HG02840 (cell line): Measurements from ENCODE around the gene PTGER1.
"Not testable (repeated sequence)": the region's sequence is repeated elsewhere in the genome, so short reads cannot be mapped to it uniquely, and the experiment has no call there.

Source experiments
- ATAC-seq: cut with Tn5 transposase; IDR thresholded peaks from one replicate; pipeline ENCODE4 v1.9.1; 2021; ENCODE audit warnings: mild to moderate bottlenecking, moderate library complexity, moderate number of reproducible peaks; ENCODE audit not compliant: unreplicated experiment, low FRiP score

PTGER1 gene

GRCh38 chr19:14476673-14477401, 1.7 kb upstream of the PTGER1 start:
- no peak for ATAC-seq

GRCh38 chr19:14476327-14476672, 1.1 kb upstream of the PTGER1 start:
- ATAC-seq = no peak

GRCh38 chr19:14474827-14475226, 327 bp downstream of the PTGER1 start:
- ATAC-seq = no peak

- no peak for ATAC-seq
Observed at GRCh38 chr19:14473978-14474578, 1.1 kb downstream of the PTGER1 start.

- no peak for ATAC-seq
Observed at GRCh38 chr19:14473073-14473977, 1.8 kb downstream of the PTGER1 start.

- ATAC-seq = no peak
Observed at GRCh38 chr19:14472202-14472938, 2.8 kb downstream of the PTGER1 start.

- ATAC-seq = no peak
Observed at GRCh38 chr19:14471436-14472187, 3.5 kb downstream of the PTGER1 start.

- no peak for ATAC-seq
Observed at GRCh38 chr19:14470031-14470876, 4.9 kb downstream of the PTGER1 start.

GRCh38 chr19:14467816-14468215, 7.3 kb downstream of the PTGER1 start:
- ATAC-seq = no peak

GRCh38 chr19:14467391-14467790, 7.8 kb downstream of the PTGER1 start:
- ATAC-seq = no peak

- ATAC-seq = no peak
Observed at GRCh38 chr19:14463747-14464146, 11.4 kb downstream of the PTGER1 start.

- ATAC-seq = not testable (repeated sequence)
Observed at GRCh38 chr19:14462401-14462800, 12.8 kb downstream of the PTGER1 start.

- ATAC-seq = no peak
Observed at GRCh38 chr19:14460935-14461334, 14.2 kb downstream of the PTGER1 start.

GRCh38 chr19:14459703-14460102, 15.5 kb downstream of the PTGER1 start:
- ATAC-seq = no peak

GRCh38 chr19:14452303-14452702, 22.9 kb downstream of the PTGER1 start:
- not testable (repeated sequence) for ATAC-seq

GRCh38 chr19:14450876-14451275, 24.3 kb downstream of the PTGER1 start:
- no peak for ATAC-seq

GRCh38 chr19:14450168-14450874, 24.8 kb downstream of the PTGER1 start:
- no peak for ATAC-seq

- no peak for ATAC-seq
Observed at GRCh38 chr19:14449321-14449720, 25.8 kb downstream of the PTGER1 start.
